Nephron (organoid): ENCODE measurements around the gene ERGIC2.

Experiments used
- H3K27ac Mint-ChIP-seq, 3 experiments: 2 replicates each; pipeline ENCODE4 v1.8.0; 2020; ENCODE audit warnings: mixed read lengths in 3 of 3, mild to moderate bottlenecking in 2 of 3, moderate library complexity in 1 of 3
- H3K27me3 Mint-ChIP-seq: 2 replicates; pipeline ENCODE4 v1.8.0; 2021; ENCODE audit warnings: low read depth, mild to moderate bottlenecking, moderate library complexity, mixed read lengths
- H3K36me3 Mint-ChIP-seq: 2 replicates; pipeline ENCODE4 v1.8.0; 2020; ENCODE audit warnings: low read depth, mixed read lengths
- H3K4me1 Mint-ChIP-seq: 2 replicates; pipeline ENCODE4 v1.8.0; 2020; ENCODE audit warnings: mixed read lengths
- H3K4me3 Mint-ChIP-seq, 3 experiments: 2 replicates each; pipeline ENCODE4 v1.8.0; 2020; ENCODE audit warnings: mild to moderate bottlenecking in 3 of 3, mixed read lengths in 3 of 3, moderate library complexity in 2 of 3
- H3K9me3 Mint-ChIP-seq: 2 replicates; pipeline ENCODE4 v1.8.0; 2020; ENCODE audit warnings: mixed read lengths
- CTCF ChIP-seq, 3 experiments: fragments of 200-600 bp; sonication (generic); IDR thresholded peaks; one replicate each; pipeline ENCODE4 v1.5.0; 2021; ENCODE audit warnings: antibody characterized with exemption in 3 of 3; ENCODE audit not compliant: unreplicated experiment in 3 of 3

Gene ERGIC2

GRCh38 chr12:29288031-29288430, 92.9 kb downstream of the ERGIC2 start:
- H3K27ac Mint-ChIP-seq, result no peak overlapping the region
- H3K4me1 Mint-ChIP-seq, result peaks cover 8% of the 10 kb centered on the region
- H3K27me3 Mint-ChIP-seq, result no peaks in the 10 kb centered on the region
- H3K36me3 Mint-ChIP-seq, result peaks cover 12% of the 10 kb centered on the region
- H3K9me3 Mint-ChIP-seq, result peaks cover 13% of the 10 kb centered on the region
- TF ChIP-seq CTCF (IDR thresholded peaks at IDR 0.05; ENCODE audit: unreplicated experiment in 3 of 3), result no peak
- no peak overlapping the region for H3K4me3 Mint-ChIP-seq

- peaks cover 13% of the 10 kb centered on the region for H3K9me3 Mint-ChIP-seq
- H3K4me1 Mint-ChIP-seq, result peaks cover 10% of the 10 kb centered on the region
- no peak overlapping the region for H3K27ac Mint-ChIP-seq
- H3K4me3 Mint-ChIP-seq, result no peak overlapping the region
- no peaks in the 10 kb centered on the region for H3K27me3 Mint-ChIP-seq
- peaks cover 12% of the 10 kb centered on the region for H3K36me3 Mint-ChIP-seq
- no peak for TF ChIP-seq CTCF (IDR thresholded peaks at IDR 0.05; ENCODE audit: unreplicated experiment in 3 of 3)
Observed at GRCh38 chr12:29287622-29288021, 93.3 kb downstream of the ERGIC2 start.
